Activated T-cell treated with anti-CD3 and anti-CD28 coated beads, Interleukin-2, amount 50 U/mL, for 24 hours (primary cell): ENCODE measurements around the gene ARHGEF7.
"Not testable (repeated sequence)": the region's sequence is repeated elsewhere in the genome, so short reads cannot be mapped to it uniquely, and the experiment has no call there.

Experiments
- DNase-seq: peaks from one replicate; pipeline ENCODE4 v3.0.0-alpha.2; 2020
- H3K27ac Mint-ChIP-seq: 2 replicates; pipeline ENCODE4 v1.8.0; 2020; ENCODE audit warnings: mild to moderate bottlenecking, mixed read lengths
- H3K27me3 Mint-ChIP-seq: 2 replicates; pipeline ENCODE4 v1.8.0; 2020; ENCODE audit warnings: mixed read lengths
- H3K36me3 Mint-ChIP-seq: 2 replicates; pipeline ENCODE4 v1.8.0; 2020; ENCODE audit warnings: low read depth, mixed read lengths
- H3K4me1 Mint-ChIP-seq: 2 replicates; pipeline ENCODE4 v1.8.0; 2020; ENCODE audit warnings: low read depth, mixed read lengths
- H3K4me3 Mint-ChIP-seq: 2 replicates; pipeline ENCODE4 v1.8.0; 2020; ENCODE audit warnings: mild to moderate bottlenecking, moderate library complexity, mixed read lengths
- H3K9me3 Mint-ChIP-seq: 2 replicates; pipeline ENCODE4 v1.8.0; 2020; ENCODE audit warnings: mixed read lengths

Gene ARHGEF7, protein sequence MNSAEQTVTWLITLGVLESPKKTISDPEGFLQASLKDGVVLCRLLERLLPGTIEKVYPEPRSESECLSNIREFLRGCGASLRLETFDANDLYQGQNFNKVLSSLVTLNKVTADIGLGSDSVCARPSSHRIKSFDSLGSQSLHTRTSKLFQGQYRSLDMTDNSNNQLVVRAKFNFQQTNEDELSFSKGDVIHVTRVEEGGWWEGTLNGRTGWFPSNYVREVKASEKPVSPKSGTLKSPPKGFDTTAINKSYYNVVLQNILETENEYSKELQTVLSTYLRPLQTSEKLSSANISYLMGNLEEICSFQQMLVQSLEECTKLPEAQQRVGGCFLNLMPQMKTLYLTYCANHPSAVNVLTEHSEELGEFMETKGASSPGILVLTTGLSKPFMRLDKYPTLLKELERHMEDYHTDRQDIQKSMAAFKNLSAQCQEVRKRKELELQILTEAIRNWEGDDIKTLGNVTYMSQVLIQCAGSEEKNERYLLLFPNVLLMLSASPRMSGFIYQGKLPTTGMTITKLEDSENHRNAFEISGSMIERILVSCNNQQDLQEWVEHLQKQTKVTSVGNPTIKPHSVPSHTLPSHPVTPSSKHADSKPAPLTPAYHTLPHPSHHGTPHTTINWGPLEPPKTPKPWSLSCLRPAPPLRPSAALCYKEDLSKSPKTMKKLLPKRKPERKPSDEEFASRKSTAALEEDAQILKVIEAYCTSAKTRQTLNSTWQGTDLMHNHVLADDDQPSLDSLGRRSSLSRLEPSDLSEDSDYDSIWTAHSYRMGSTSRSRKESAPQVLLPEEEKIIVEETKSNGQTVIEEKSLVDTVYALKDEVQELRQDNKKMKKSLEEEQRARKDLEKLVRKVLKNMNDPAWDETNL

DNA sequence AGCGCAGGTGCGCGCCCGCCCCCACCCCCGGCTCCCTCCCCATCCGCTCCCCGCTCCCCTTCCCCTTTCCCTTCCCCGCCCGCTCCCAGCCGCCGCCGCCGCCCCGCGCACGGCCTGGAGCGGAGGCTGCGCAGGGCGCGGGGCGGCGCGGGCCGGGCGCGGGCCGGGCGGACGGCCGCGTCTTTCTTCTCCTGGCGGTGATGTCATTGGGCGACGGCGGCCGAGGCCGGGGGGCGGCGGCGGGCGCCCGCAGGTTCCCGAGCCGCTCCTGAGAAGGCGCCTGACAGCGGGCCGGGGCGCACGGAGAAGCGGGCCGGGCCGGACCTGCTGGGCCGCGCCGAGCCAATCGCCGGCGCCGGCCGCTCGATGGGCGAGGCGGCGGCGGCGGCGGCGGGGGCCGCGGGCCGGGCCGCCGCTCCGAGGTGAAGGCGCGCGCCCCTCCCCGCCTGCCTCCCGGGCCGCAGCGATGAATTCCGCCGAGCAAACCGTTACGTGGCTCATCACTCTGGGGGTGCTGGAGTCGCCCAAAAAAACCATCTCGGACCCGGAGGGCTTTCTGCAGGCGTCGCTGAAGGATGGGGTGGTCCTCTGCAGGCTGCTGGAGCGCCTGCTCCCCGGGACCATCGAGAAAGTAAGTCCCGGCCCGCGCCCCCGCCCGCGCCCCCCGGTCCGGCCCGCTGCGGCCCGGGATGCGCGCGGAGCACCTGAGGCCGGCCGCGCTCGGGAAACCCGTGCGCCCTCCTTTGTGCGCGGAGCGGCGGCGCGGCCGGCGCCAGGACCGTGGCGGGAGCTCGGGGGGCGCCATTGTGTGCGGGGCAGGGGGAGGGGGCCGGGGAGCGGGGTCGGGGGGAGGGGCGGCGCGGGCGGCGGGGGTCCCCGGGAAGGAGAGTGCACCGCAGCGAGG is at the start of gene ARHGEF7:
TSS of gene ARHGEF7 (plus strand) at position 250 of the 904 bp plus-strand sequence. CDS start at position 467, 217 bp downstream.
- Mint-ChIP-seq H3K9me3 (no peaks in the 10 kb centered on the region), H3K27ac (peak within 1 kb of the TSS; percentile 54), H3K36me3 (no peaks in the 10 kb centered on the region), H3K27me3 (peaks cover 81% of the 10 kb centered on the region), H3K4me1 (peaks cover 15% of the 10 kb centered on the region), H3K4me3 (peak within 1 kb of the TSS; percentile 81)
- no peak for DNase-seq

DNA sequence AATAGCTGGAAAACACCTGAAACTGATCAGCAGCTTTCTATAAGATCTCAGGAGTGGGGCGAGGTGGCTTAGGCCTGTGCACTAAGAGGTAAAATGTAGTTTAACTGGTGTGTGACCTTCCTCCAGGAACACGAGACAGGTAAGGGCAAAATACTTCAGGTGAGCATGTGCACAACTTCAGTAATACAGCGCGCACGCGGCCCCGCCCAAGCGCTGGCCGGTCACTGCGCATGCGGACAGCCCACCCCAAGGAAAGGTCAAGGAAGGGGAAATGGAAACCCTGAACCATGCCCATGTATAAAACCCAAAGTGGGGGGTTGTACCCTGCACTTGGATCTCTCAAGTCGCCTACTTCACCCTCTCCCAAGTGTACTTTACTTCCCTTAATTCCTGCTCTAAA is 49.4 kb upstream of the ARHGEF7 start:
- Mint-ChIP-seq H3K36me3 (no peaks in the 10 kb centered on the region), H3K4me1 (peaks cover 5% of the 10 kb centered on the region), H3K27me3 (peaks cover 78% of the 10 kb centered on the region), H3K27ac (no peak overlapping the region), H3K4me3 (no peak overlapping the region), H3K9me3 (peaks cover 2% of the 10 kb centered on the region)
- no peak for DNase-seq

DNA sequence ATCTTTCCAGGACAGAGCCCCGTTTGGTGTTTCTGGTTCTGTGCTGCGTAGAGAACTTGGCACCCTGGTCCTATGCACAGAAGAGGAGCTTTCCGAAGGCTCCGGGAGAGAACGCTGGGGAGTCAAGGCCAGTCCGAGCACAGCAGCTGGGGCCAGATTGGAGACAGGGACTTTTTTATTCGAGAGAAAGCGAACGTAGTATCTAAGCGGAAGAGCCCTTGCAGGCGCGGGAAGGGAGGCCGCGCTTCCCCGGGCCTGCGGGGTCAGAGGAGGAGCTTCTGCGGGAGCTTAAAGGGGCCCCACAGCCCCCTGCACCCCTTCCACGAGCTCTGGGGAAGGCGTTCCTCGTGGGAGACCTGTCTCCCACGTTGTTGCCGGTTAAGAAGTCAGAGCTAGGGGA is 48.6 kb upstream of the ARHGEF7 start:
- Mint-ChIP-seq H3K4me3 (peak overlapping the region; percentile 70), H3K9me3 (peaks cover 8% of the 10 kb centered on the region), H3K4me1 (peaks cover 5% of the 10 kb centered on the region), H3K27ac (no peak overlapping the region), H3K36me3 (peaks cover 2% of the 10 kb centered on the region), H3K27me3 (peaks cover 77% of the 10 kb centered on the region)
- DNase-seq, result no peak

DNA sequence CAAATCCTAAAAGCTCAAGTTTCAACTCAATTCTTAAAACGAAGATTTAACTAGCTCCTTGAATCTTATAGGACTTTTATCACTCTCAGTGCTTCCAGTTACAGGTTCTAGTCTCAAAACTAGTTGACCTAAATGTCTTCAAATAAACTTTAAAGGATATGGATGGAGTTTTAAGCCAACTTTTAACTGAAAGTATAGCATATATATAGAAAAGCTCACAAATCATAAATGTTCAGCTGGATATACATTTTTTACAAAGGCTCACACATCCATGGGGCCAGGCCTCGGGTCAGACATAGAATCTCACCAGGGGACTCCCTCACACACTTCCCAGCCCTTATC is 47.1 kb upstream of the ARHGEF7 start:
- H3K4me1 Mint-ChIP-seq, result peaks cover 5% of the 10 kb centered on the region
- no peak overlapping the region for H3K4me3 Mint-ChIP-seq
- no peak overlapping the region for H3K27ac Mint-ChIP-seq
- no peak for DNase-seq
- H3K27me3 Mint-ChIP-seq, result peaks cover 74% of the 10 kb centered on the region
- H3K36me3 Mint-ChIP-seq, result peaks cover 2% of the 10 kb centered on the region
- peaks cover 14% of the 10 kb centered on the region for H3K9me3 Mint-ChIP-seq

DNA sequence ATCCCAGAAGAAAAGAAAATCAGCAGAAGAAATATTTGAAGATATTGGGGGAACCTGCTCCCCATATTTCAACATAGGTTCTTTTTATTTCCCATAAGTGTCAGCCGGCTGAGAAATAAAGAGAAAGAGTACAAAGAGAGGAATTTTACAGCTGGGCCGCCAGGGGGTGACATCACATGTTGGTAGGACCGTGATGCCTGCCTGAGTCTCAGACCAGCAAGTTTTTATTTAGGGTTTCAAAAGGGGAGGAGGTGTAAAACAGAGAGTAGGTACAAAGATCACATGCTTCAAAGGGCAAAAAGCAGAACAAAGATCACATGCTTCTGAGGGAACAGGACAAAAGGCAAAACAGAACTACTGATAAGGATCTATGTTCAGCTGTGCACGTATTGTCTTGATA is 44.0 kb upstream of the ARHGEF7 start:
- peaks cover 44% of the 10 kb centered on the region for H3K27me3 Mint-ChIP-seq
- peaks cover 35% of the 10 kb centered on the region for H3K9me3 Mint-ChIP-seq
- not testable (repeated sequence) for H3K4me1 Mint-ChIP-seq, H3K27ac Mint-ChIP-seq, H3K36me3 Mint-ChIP-seq, H3K4me3 Mint-ChIP-seq, DNase-seq

DNA sequence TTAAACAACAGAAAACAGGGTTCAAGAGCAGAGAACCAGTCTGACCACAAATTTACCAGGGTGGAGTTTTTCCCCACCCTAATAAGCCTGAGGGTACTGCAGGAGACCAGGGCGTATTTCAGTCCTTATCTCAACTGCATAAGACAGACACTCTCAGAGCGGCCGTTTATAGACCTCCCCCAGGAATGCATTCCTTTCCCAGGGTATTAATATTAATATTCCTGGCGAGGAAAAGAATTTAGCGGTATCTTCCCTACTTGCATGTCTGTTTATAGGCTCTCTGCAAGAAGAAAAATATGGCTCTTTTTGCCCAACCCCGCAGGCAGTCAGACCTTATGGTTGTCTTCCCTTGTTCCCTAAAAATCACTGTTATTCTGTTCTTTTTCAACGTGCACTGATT is 43.6 kb upstream of the ARHGEF7 start:
- not testable (repeated sequence) for H3K4me3 Mint-ChIP-seq, DNase-seq, H3K27ac Mint-ChIP-seq, H3K4me1 Mint-ChIP-seq, H3K36me3 Mint-ChIP-seq
- Mint-ChIP-seq H3K27me3 (peaks cover 40% of the 10 kb centered on the region), H3K9me3 (peaks cover 35% of the 10 kb centered on the region)

DNA sequence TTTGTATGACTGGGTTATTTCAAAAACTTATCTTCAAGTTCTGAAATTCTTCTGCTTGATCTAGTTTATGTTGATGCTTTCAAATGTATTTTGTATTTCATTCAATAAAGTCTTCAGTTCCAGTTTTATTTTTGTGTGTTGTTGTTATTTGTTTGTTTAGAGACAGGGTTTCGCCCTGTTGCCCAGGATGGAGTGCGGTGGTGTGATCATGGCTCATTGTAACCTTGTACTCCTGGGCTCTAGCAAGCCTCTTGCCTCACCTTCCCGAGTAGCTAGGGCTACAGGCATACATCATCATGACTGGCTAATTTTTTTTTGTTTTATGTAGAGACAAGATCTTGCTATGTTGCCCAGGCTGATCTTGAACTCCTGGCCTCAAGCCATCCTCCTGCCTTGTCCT is 40.3 kb upstream of the ARHGEF7 start:
- H3K36me3 Mint-ChIP-seq, result peaks cover 2% of the 10 kb centered on the region
- peaks cover 25% of the 10 kb centered on the region for H3K27me3 Mint-ChIP-seq
- no peak for DNase-seq
- no peak overlapping the region for H3K27ac Mint-ChIP-seq
- peaks cover 35% of the 10 kb centered on the region for H3K9me3 Mint-ChIP-seq
- H3K4me3 Mint-ChIP-seq, result no peak overlapping the region
- no peaks in the 10 kb centered on the region for H3K4me1 Mint-ChIP-seq

DNA sequence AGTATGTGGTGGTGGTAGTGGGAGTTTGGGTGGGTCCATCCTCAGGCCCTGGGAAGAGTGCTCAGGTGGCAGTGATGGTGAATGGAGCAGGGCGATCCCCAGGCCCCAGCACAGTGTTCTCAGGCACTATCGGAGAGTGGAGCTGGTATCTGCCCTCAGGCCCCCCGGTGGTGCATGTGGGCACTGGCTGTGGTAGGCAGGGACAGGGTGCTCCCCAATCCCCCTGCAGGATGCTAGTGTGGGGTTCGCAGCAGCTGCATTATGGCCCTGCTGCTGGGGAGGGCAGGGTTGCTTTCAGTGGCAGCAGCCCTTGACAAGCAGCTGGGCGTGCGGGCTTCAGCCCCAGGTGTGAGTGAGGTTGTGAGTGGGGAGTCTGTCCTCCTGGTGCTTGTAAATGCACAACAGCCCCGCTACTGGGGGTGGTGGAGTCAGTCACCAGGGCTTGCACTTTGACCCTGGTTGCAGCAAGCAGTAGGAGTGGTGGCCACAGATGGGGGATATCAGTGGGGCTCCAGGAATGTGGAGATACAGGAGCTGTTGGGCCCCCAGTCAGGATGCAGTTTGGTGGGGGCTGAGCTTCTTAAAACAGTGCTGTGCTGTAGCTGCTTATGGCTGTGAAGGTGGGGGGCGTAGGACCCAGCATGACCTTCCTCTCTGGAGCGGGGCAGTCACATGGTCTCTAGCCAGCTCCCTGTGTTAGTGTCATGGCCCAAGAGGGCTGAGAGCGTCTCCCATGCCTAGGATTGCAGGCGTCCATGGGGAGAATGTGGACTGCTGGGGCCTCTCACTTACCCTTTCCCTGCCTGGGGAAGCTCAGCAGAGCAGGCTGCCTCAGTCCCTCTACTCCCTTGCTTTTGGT is 38.7 kb upstream of the ARHGEF7 start:
- H3K36me3 Mint-ChIP-seq, result no peaks in the 10 kb centered on the region
- peaks cover 18% of the 10 kb centered on the region for H3K27me3 Mint-ChIP-seq
- no peak overlapping the region for H3K4me3 Mint-ChIP-seq
- H3K4me1 Mint-ChIP-seq, result no peaks in the 10 kb centered on the region
- no peak overlapping the region for H3K27ac Mint-ChIP-seq
- DNase-seq, result no peak
- H3K9me3 Mint-ChIP-seq, result peaks cover 27% of the 10 kb centered on the region

DNA sequence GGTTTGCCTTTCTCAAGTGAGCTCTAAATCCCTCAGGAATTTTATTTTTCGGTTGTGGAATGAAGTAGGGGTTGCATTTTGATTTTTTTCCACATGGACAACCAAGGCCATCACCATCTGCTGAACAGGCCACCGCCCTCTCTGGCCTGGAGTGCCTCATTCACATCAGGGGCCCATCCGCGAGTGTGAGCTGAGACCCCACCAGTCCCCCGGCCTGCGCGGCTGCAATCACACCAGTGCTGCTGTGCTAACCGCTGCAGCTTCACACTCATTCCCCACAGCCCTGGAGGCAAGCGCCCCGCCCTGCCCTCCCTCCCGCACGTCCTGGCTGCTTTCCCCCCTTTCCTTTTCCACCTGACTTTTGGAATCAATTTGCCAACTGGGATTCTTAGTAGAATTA is 35.7 kb upstream of the ARHGEF7 start:
- no peaks in the 10 kb centered on the region for H3K36me3 Mint-ChIP-seq
- peaks cover 17% of the 10 kb centered on the region for H3K27me3 Mint-ChIP-seq
- H3K4me1 Mint-ChIP-seq, result no peaks in the 10 kb centered on the region
- peaks cover 13% of the 10 kb centered on the region for H3K9me3 Mint-ChIP-seq
- H3K4me3 Mint-ChIP-seq, result no peak overlapping the region
- no peak overlapping the region for H3K27ac Mint-ChIP-seq
- DNase-seq, result no peak

DNA sequence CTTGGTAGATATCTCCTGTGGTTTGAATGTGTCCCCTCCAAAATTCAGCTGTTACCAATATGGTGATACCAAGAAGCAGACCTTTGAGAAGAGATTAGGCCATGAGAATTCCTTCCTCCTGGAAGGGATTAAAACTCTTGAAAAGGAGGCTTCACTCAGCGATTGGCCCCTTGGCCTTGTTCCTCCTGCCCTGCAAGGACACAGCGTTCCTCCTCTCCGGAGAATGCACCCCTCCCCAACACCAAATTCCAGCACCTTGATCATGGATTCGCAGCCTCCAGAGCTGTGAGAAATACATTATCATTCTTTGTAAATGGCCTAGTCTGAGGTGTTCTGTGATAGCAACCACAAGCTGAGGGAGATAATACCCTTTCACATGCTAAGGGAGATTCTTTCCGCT is 34.5 kb upstream of the ARHGEF7 start:
- Mint-ChIP-seq H3K4me1 (no peaks in the 10 kb centered on the region), H3K27me3 (peaks cover 17% of the 10 kb centered on the region), H3K27ac (no peak overlapping the region), H3K9me3 (peaks cover 3% of the 10 kb centered on the region), H3K36me3 (no peaks in the 10 kb centered on the region), H3K4me3 (no peak overlapping the region)
- no peak for DNase-seq

DNA sequence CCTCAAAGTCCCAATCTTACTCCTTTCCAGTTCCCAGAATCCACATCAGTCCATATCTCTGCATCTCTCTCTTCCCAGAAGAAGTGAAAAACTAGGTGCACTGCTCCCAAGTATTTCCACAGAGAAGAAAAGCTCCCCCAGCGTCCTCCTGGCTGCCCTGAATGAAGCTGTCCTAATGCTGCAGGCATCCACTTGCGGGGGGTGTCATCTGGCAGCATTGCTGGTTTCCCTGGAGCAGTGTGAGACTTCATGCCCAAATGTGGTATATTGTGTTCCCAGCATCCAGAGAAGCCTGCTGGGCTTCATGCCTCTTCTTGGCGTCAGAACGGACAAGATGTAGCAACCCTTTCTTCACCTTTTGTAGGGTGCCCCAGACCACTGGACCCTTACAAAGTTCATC is 32.9 kb upstream of the ARHGEF7 start:
- Mint-ChIP-seq H3K4me1 (no peaks in the 10 kb centered on the region), H3K4me3 (no peak overlapping the region), H3K27me3 (peaks cover 20% of the 10 kb centered on the region), H3K36me3 (no peaks in the 10 kb centered on the region), H3K9me3 (no peaks in the 10 kb centered on the region), H3K27ac (no peak overlapping the region)
- DNase-seq, result no peak

DNA sequence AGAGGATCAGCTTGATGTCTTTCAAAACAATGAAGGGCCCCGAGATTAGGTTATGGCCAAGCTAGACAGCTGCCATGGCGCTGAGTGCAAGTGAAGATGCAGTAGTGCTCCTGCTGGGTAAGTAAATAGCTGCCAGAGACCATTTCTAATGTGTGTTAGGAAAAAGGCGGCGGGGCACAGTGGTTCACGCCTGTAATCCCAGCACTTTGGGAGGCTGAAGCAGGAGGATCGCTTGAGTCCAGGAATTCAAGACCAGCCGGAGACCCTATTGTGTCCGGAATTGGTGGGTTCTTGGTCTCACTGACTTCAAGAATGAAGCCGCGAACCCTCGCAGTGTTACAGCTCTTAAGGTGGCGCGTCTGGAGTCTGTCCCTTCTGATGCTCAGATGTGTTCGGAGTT is 32.3 kb upstream of the ARHGEF7 start:
- not testable (repeated sequence) for H3K9me3 Mint-ChIP-seq, H3K27ac Mint-ChIP-seq, H3K4me3 Mint-ChIP-seq, H3K4me1 Mint-ChIP-seq, DNase-seq, H3K36me3 Mint-ChIP-seq
- H3K27me3 Mint-ChIP-seq, result peaks cover 20% of the 10 kb centered on the region

DNA sequence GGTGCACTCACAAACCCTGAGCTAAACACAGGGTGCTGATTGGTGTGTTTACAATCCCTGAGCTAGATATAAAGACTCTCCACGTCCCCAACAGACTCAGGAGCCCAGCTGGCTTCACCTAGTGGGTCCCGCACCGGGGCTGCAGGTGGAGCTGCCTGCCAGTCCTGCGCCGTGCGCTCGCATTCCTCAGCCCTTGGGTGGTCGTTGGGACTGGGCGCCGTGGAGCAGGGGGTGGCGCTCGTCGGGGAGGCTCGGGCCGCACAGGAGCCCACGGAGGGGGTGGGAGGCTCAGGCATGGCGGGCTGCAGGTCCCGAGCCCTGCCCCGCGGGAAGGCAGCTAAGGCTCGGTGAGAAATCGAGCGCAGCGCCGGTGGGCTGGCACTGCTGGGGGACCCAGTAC is 31.4 kb upstream of the ARHGEF7 start:
- H3K4me1 Mint-ChIP-seq, DNase-seq, H3K36me3 Mint-ChIP-seq, H3K27ac Mint-ChIP-seq, H3K4me3 Mint-ChIP-seq, H3K9me3 Mint-ChIP-seq: not testable (repeated sequence)
- peaks cover 20% of the 10 kb centered on the region for H3K27me3 Mint-ChIP-seq

DNA sequence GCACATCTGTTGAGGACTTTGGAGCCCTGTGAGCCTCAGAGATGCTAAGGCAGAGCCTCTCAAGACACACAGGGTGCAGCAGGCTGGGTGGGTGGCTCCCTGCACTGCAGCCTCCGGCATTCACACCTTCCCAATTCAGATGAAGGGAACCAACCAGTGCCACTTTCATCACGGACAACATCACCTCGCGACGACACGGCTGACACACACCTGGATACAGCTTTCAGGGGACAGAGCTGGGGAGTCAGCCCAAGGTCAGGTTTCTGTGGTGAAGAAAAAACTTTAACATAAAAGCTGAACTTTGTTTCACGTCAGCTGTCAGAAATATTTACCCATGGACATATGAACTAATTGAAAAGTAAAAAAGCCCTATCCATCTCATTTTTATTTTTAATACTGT is 24.9 kb upstream of the ARHGEF7 start:
- no peak for DNase-seq
- Mint-ChIP-seq H3K36me3 (no peaks in the 10 kb centered on the region), H3K4me1 (no peaks in the 10 kb centered on the region), H3K9me3 (no peaks in the 10 kb centered on the region), H3K27me3 (peaks cover 36% of the 10 kb centered on the region), H3K4me3 (no peak overlapping the region), H3K27ac (no peak overlapping the region)
